Right lobe of liver (tissue), 6 donors: ENCODE measurements around the gene PSMG3. TPM values are rescaled to one million over a fixed set of nuclear protein-coding genes. Genes with fewer than 3 reads are reported as not detected.

Experiments
- ATAC-seq, 4 donors: fragments of 200-7000 bp; cut with Tn5 transposase; one replicate each; pipeline ENCODE4 v1.9.1; 2020; ENCODE audit warnings: mild to moderate bottlenecking in 4 of 4, moderate library complexity in 4 of 4
- DNase-seq, 3 donors: peaks; one replicate each; pipeline ENCODE4 v3.0.0-alpha.2; 2020
- H3K27ac ChIP-seq, 3 donors: fragments of 200-600 bp; one replicate each; pipeline ENCODE4 v1.8.0; 2022
- H3K27me3 ChIP-seq, 2 donors: fragments of 200-600 bp; one replicate each; pipeline ENCODE4 v1.8.0; 2022
- H3K36me3 ChIP-seq, 4 donors: fragments of 200-600 bp; sonication (generic) in 1 of 4; one replicate each; pipeline versions ENCODE4 v1.5.1 to v1.8.0; 2017 to 2022; ENCODE audit warnings: control low read depth in 1 of 4
- H3K4me1 ChIP-seq, 4 donors: fragments of 200-600 bp; sonication (generic) in 1 of 4; one replicate each; pipeline versions ENCODE4 v1.5.1 to v1.8.0; 2017 to 2022; ENCODE audit warnings: control low read depth in 1 of 4
- H3K4me3 ChIP-seq, 3 donors: fragments of 200-600 bp; one replicate each; pipeline ENCODE4 v1.8.0; 2022
- H3K9me3 ChIP-seq, 4 donors: fragments of 200-600 bp; sonication (generic) in 1 of 4; one replicate each; pipeline versions ENCODE4 v1.5.1 to v1.8.0; 2017 to 2022; ENCODE audit warnings: control low read depth in 1 of 4
- CTCF ChIP-seq, 4 donors: fragments of 200-600 bp in 3 of 4; fragments of 450-650 bp in 1 of 4; IDR thresholded peaks; one replicate each; pipeline versions ENCODE4 v1.5.1 to v1.8.0; 2016 to 2022; ENCODE audit warnings: antibody characterized with exemption in 4 of 4, mild to moderate bottlenecking in 2 of 4
- POLR2A ChIP-seq: fragments of 450-650 bp; IDR thresholded peaks from one replicate; pipeline ENCODE4 v1.6.1; 2017; ENCODE audit warnings: antibody characterized with exemption, mild to moderate bottlenecking
- WGBS: methylation state at CpG from one replicate; pipeline ENCODE4 v1.1.6; 2018; ENCODE audit warnings: low coverage, low lambda C conversion rate; ENCODE audit not compliant: insufficient coverage; ENCODE audit errors: missing lambda C conversion rate; 5-methylcytosine and 5-hydroxymethylcytosine counted together
- intact Hi-C, 2 donors: fragments of 100-400 bp; cut with DNase I; formaldehyde crosslinking; loops; one replicate each; pipeline versions ENCODE4 v1.11.2 to v1.14.1; 2022
- total RNA-seq, 6 experiments: library from RNA; depleted of rRNA in 2 of 6; stranded (reverse); fragments of >200 nt in 2 of 6; fragmentation: NEBNext Ultra II Directional in 3 of 6; extraction: Animal tissue kit (Norgen Biotek cat#: 25700) in 3 of 6; gene quantifications; one replicate each; pipeline versions ENCODE4 v1.1.0 to v1.2.4, GENCODE V29; 2016 to 2023
- donor health status: DM: no; HTN: yes; CAD: no.
- donor health status: DM: no; HTN: no; CAD: no.
- donor health status: DM: no; HTN: no; CAD: no.
- donor health status: DM: no; HTN: yes; CAD: no.
- donor health status: DM: no; HTN: yes; CAD: no.

Gene PSMG3
- total RNA-seq, 6 experiments from 2014 or later: 7.6 to 28.1 (median 9.2) TPM

GRCh38 chr7:1531263-1531978 is 38.4 kb downstream of the PSMG3 start:
- H3K4me3 ChIP-seq: peak overlapping the region; percentile 49 to 60 (median 60)
- 0% methylated on average over 1 of the region's 55 CpGs for WGBS
- no peaks in the 10 kb centered on the region for H3K27me3 ChIP-seq
- no peaks in the 10 kb centered on the region for H3K36me3 ChIP-seq
- intact Hi-C loops: no loop called here
- H3K27ac ChIP-seq: peak overlapping the region; percentile 95 to 100 (median 97)
- DNase-seq: peak; percentile 65 to 76 (median 71)
- peak; percentile 32 to 54 (median 45) for ATAC-seq
- H3K9me3 ChIP-seq: no peaks in the 10 kb centered on the region
- peaks cover 0 to 17% (median 6%) of the 10 kb centered on the region in 4 donors for H3K4me1 ChIP-seq
- TF ChIP-seq CTCF (IDR thresholded peaks at IDR 0.05): no peak
- TF ChIP-seq POLR2A: peak; percentile 63

GRCh38 chr7:1530946-1531262 is 38.9 kb downstream of the PSMG3 start:
- intact Hi-C loops: no loop called here
- peak overlapping the region; percentile 95 to 100 (median 97) for H3K27ac ChIP-seq
- no peaks in the 10 kb centered on the region for H3K27me3 ChIP-seq
- H3K4me1 ChIP-seq: peaks cover 0 to 15% (median 4%) of the 10 kb centered on the region in 4 donors
- no peaks in the 10 kb centered on the region for H3K36me3 ChIP-seq
- no CpG with 5 or more reads among the region's 45 CpGs for WGBS
- no peaks in the 10 kb centered on the region for H3K9me3 ChIP-seq
- peak overlapping the region; percentile 49 to 60 (median 60) for H3K4me3 ChIP-seq
- ATAC-seq (no peak), DNase-seq (no peak)
- TF ChIP-seq POLR2A (no peak), CTCF (IDR thresholded peaks at IDR 0.05) (no peak)

- Histone ChIP-seq H3K27me3 (no peaks in the 10 kb centered on the region), H3K27ac (no peak overlapping the region), H3K4me3 (no peak overlapping the region), H3K36me3 (no peaks in the 10 kb centered on the region), H3K9me3 (no peaks in the 10 kb centered on the region), H3K4me1 (peaks cover 0 to 15% (median 4%) of the 10 kb centered on the region in 4 donors)
- DNase-seq (peak; percentile 34 to 60 (median 53)), ATAC-seq (no peak)
- TF ChIP-seq CTCF (IDR thresholded peaks at IDR 0.05) (no peak), POLR2A (no peak)
- intact Hi-C loops: no loop called here
- 65% methylated on average over 4 of the region's 21 CpGs for WGBS
Measured at GRCh38 chr7:1529383-1530116, 40.3 kb downstream of the PSMG3 start.

GRCh38 chr7:1526271-1526754 is 43.5 kb downstream of the PSMG3 start:
- Histone ChIP-seq H3K27me3 (no peaks in the 10 kb centered on the region), H3K4me1 (no peaks in the 10 kb centered on the region), H3K4me3 (no peak overlapping the region), H3K36me3 (no peaks in the 10 kb centered on the region), H3K27ac (no peak overlapping the region), H3K9me3 (no peaks in the 10 kb centered on the region)
- WGBS: 42% methylated on average over 2 of the region's 6 CpGs
- ATAC-seq: no peak
- TF ChIP-seq POLR2A: no peak
- TF ChIP-seq CTCF (IDR thresholded peaks at IDR 0.05): no peak
- intact Hi-C loops: no loop called here
- no peak for DNase-seq
